A549 treated with DMSO at 1 μM for 4 hours (cell line): ENCODE results near the gene PPFIA3. TPM values are rescaled to one million over a fixed set of nuclear protein-coding genes. Genes with fewer than 3 reads are reported as not detected.

ENCODE experiments used
- total RNA-seq: library from RNA; stranded (reverse); fragments of 200-300 nt; extraction: Qiagen RNA extraction; gene quantifications from 5 replicates; pipeline ENCODE4 v1.2.3, GENCODE V29; 2022; ENCODE audit warnings: low read depth

PPFIA3 gene
- total RNA-seq: 6.5 to 8.7 TPM (median 7.2 TPM) in 5 replicates

GRCh38 chr19:49119411-49120324 lies at the start of gene PPFIA3:
Gene PPFIA3 (plus strand): TSS chr19:49119544. CDS start chr19:49127874, 8,330 bp downstream.

GRCh38 chr19:49085020-49085867 lies 34.1 kb upstream of the PPFIA3 start, which contains the start of gene SNRNP70:
Gene SNRNP70 (plus strand): TSS chr19:49085451. CDS start chr19:49086415, 964 bp downstream.

GRCh38 chr19:49113762-49114629 lies 5.3 kb upstream of the PPFIA3 start, which contains the start of gene LIN7B:
Gene LIN7B (plus strand): TSS chr19:49114370. CDS start chr19:49114405, 35 bp downstream.

GRCh38 chr19:49118565-49119410 lies 556 bp upstream of the PPFIA3 start, which contains the start of gene C19orf73:
Gene C19orf73 (minus strand): TSS chr19:49119143. CDS start chr19:49119022, 121 bp downstream.

GRCh38 chr19:49155005-49155819 lies 35.9 kb downstream of the PPFIA3 start, which contains the start of gene HRC:
Gene HRC (minus strand): TSS chr19:49155396. CDS start chr19:49155237, 159 bp downstream.

GRCh38 chr19:49157445-49158224 lies 38.3 kb downstream of the PPFIA3 start, which contains the start of gene TRPM4:
Gene TRPM4 (plus strand): TSS chr19:49157792. CDS start chr19:49157867, 75 bp downstream.

Other genes with a start within 250 kb of the PPFIA3 start
- 91.5 to 154 TPM (median 107 TPM) in 5 replicates for gene PPP1R15A, start 247.1 kb upstream of the PPFIA3 start, total RNA-seq
- gene TULP2, start 220.8 kb upstream of the PPFIA3 start, total RNA-seq: not detected in 5 replicates
- 190 to 222 TPM (median 195 TPM) in 5 replicates for gene NUCB1, start 219.2 kb upstream of the PPFIA3 start, total RNA-seq
- 0.91 to 1.8 TPM (median 1.7 TPM) in 5 replicates for gene DHDH, start 185.8 kb upstream of the PPFIA3 start, total RNA-seq
- gene BAX, start 164.7 kb upstream of the PPFIA3 start, total RNA-seq: 289 to 376 TPM (median 349 TPM) in 5 replicates
- gene FTL, start 154.2 kb upstream of the PPFIA3 start, total RNA-seq: 18,257 to 24,972 TPM (median 19,327 TPM) in 5 replicates
- 18.8 to 22.5 TPM (median 20.3 TPM) in 5 replicates for gene GYS1, start 126.2 kb upstream of the PPFIA3 start, total RNA-seq
- 204 to 252 TPM (median 242 TPM) in 5 replicates for gene RUVBL2, start 125.7 kb upstream of the PPFIA3 start, total RNA-seq
- gene LHB, start 102.5 kb upstream of the PPFIA3 start, total RNA-seq: not detected in 5 replicates
- 0.14 to 0.47 TPM (median 0.38 TPM) in 4 of 5 replicates, not detected in the other for gene CGB3, start 95.2 kb upstream of the PPFIA3 start, total RNA-seq
- 0.22 to 0.41 TPM (median 0.35 TPM) in 3 of 5 replicates, not detected in the others for gene CGB2, start 87.7 kb upstream of the PPFIA3 start, total RNA-seq
- gene CGB1, start 82.6 kb upstream of the PPFIA3 start, total RNA-seq: not detected in 5 replicates
- gene CGB5, start 75.7 kb upstream of the PPFIA3 start, total RNA-seq: 1.0 to 1.6 TPM (median 1.4 TPM) in 5 replicates
- 3.5 to 6.0 TPM (median 4.8 TPM) in 5 replicates for gene CGB8, start 70.4 kb upstream of the PPFIA3 start, total RNA-seq
- gene CGB7, start 61.8 kb upstream of the PPFIA3 start, total RNA-seq: 0.35 to 0.92 TPM (median 0.45 TPM) in 5 replicates
- 0.37 to 0.85 TPM (median 0.52 TPM) in 5 replicates for gene NTF4, start 54.7 kb upstream of the PPFIA3 start, total RNA-seq
- not detected in 5 replicates for gene KCNA7, start 46.8 kb upstream of the PPFIA3 start, total RNA-seq
- 283 to 359 TPM (median 313 TPM) in 5 replicates for gene SNRNP70, start 34.1 kb upstream of the PPFIA3 start, total RNA-seq
- gene LIN7B, start 5.2 kb upstream of the PPFIA3 start, total RNA-seq: 4.9 to 7.1 TPM (median 5.6 TPM) in 5 replicates
- 1.3 to 2.2 TPM (median 2.0 TPM) in 5 replicates for gene C19orf73, start 401 bp upstream of the PPFIA3 start, total RNA-seq
- gene HRC, start 35.9 kb downstream of the PPFIA3 start, total RNA-seq: 0.03 TPM in 1 of 5 replicates, not detected in the others
- gene TRPM4, start 38.2 kb downstream of the PPFIA3 start, total RNA-seq: 7.3 to 8.9 TPM (median 8.6 TPM) in 5 replicates
- gene SLC6A16, start 205.6 kb downstream of the PPFIA3 start, total RNA-seq: 1.1 to 1.6 TPM (median 1.2 TPM) in 5 replicates
- not detected in 5 replicates for gene CD37, start 215.9 kb downstream of the PPFIA3 start, total RNA-seq
- gene TEAD2, start 242.9 kb downstream of the PPFIA3 start, total RNA-seq: 14.1 to 23.1 TPM (median 18.6 TPM) in 5 replicates
- 0.33 to 0.78 TPM (median 0.62 TPM) in 5 replicates for gene DKKL1, start 244.3 kb downstream of the PPFIA3 start, total RNA-seq